Esophagus squamous epithelium (tissue), 4 donors: ENCODE data around the gene ATP2A2.

Source experiments
- POLR2A ChIP-seq, 4 donors: fragments of 450-650 bp; IDR thresholded peaks; one replicate each; pipeline ENCODE4 v1.6.1; 2017; ENCODE audit warnings: antibody characterized with exemption in 4 of 4, mild to moderate bottlenecking in 4 of 4, moderate library complexity in 3 of 4
- TF ChIP-seq, protein P1 (sequence below), 6 experiments: fragments of 450-650 bp in 4 of 6; fragments of 200-600 bp in 2 of 6; sonication (generic) in 2 of 6; IDR thresholded peaks; one replicate each; pipeline ENCODE4 v1.5.1; 2016 to 2019; ENCODE audit warnings: antibody characterized with exemption in 6 of 6, mild to moderate bottlenecking in 4 of 6, moderate library complexity in 4 of 6

- TF ChIP-seq, protein P1, sequence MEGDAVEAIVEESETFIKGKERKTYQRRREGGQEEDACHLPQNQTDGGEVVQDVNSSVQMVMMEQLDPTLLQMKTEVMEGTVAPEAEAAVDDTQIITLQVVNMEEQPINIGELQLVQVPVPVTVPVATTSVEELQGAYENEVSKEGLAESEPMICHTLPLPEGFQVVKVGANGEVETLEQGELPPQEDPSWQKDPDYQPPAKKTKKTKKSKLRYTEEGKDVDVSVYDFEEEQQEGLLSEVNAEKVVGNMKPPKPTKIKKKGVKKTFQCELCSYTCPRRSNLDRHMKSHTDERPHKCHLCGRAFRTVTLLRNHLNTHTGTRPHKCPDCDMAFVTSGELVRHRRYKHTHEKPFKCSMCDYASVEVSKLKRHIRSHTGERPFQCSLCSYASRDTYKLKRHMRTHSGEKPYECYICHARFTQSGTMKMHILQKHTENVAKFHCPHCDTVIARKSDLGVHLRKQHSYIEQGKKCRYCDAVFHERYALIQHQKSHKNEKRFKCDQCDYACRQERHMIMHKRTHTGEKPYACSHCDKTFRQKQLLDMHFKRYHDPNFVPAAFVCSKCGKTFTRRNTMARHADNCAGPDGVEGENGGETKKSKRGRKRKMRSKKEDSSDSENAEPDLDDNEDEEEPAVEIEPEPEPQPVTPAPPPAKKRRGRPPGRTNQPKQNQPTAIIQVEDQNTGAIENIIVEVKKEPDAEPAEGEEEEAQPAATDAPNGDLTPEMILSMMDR (IDR thresholded peaks at IDR 0.05), result no peak
- no peak for TF ChIP-seq POLR2A (IDR thresholded peaks at IDR 0.05)
These were observed 18.3 kb upstream of the ATP2A2 start for GRCh38 chr12:110262442-110263388.
